ENCODE measurements around the gene MOSMO. TPM values are rescaled to one million over a fixed set of nuclear protein-coding genes. Genes with fewer than 3 reads are reported as not detected.
"Not testable (repeated sequence)": the region's sequence is repeated elsewhere in the genome, so short reads cannot be mapped to it uniquely, and the experiment has no call there.

MOSMO gene
- total and polyA plus RNA-seq, 2 experiments from 2014 or later = 2.7 to 11.7 TPM

GRCh38 chr16:22103441-22103840 lies 95.5 kb downstream of the MOSMO start:
- Histone ChIP-seq H3K27me3 (replicated peaks; ENCODE audit: insufficient read depth) (peaks cover 6% of the 10 kb centered on the region; the same call in 1 of the 2 replicates), H2AFZ (no peak overlapping the region), H3K27ac (no peak overlapping the region), H3K9ac (no peak overlapping the region), H3K9me2 (ENCODE audit: insufficient read depth) (no peaks in the 10 kb centered on the region), H3K36me3 (ENCODE audit: low read depth) (no peaks in the 10 kb centered on the region), H3K9me3 (ENCODE audit: low read depth) (no peaks in the 10 kb centered on the region), H3K4me2 (ENCODE audit: unreplicated experiment) (no peak overlapping the region), H3K79me2 (ENCODE audit: insufficient read depth) (no peaks in the 10 kb centered on the region), H3K4me1 (ENCODE audit: insufficient read depth) (no peaks in the 10 kb centered on the region; the same call in 1 of the 2 replicates), H3K4me3 (no peak overlapping the region), H3F3A (ENCODE audit: insufficient read depth) (no peaks in the 10 kb centered on the region), H4K20me1 (ENCODE audit: insufficient read depth) (no peaks in the 10 kb centered on the region)
- no peak for DNase-seq
- no peak for TF ChIP-seq EZH2phosphoT487 (IDR thresholded peaks at IDR 0.05; ENCODE audit: insufficient read depth, low read depth)
- no peak for TF ChIP-seq EZH2 (IDR thresholded peaks at IDR 0.05; ENCODE audit: insufficient read depth, poor library complexity, severe bottlenecking)
- in situ Hi-C loops (cut with MboI) = loop anchor here (5.0 kb wide), 1 partner anchor 106 kb away; no protein-coding TSS in a partner anchor
- WGBS, 2 experiments (ENCODE audit: low coverage in 1 of 2, low lambda C conversion rate in 2 of 2, missing lambda C conversion rate in 2 of 2) = 41 to 77% methylated on average over 1 of the region's 1 CpG

- Histone ChIP-seq H3K4me2 (ENCODE audit: unreplicated experiment) (no peak overlapping the region), H3K9me3 (ENCODE audit: low read depth) (no peaks in the 10 kb centered on the region), H3K36me3 (ENCODE audit: low read depth) (no peaks in the 10 kb centered on the region), H2AFZ (no peak overlapping the region), H3K9ac (no peak overlapping the region), H3K27me3 (replicated peaks; ENCODE audit: insufficient read depth) (peaks cover 29% of the 10 kb centered on the region), H3K27ac (no peak overlapping the region), H3K4me3 (no peak overlapping the region), H3K4me1 (ENCODE audit: insufficient read depth) (no peaks in the 10 kb centered on the region), H3K9me2 (ENCODE audit: insufficient read depth) (no peaks in the 10 kb centered on the region), H3F3A (ENCODE audit: insufficient read depth) (no peaks in the 10 kb centered on the region), H3K79me2 (ENCODE audit: insufficient read depth) (no peaks in the 10 kb centered on the region), H4K20me1 (ENCODE audit: insufficient read depth) (no peaks in the 10 kb centered on the region)
- no peak for TF ChIP-seq EZH2phosphoT487 (IDR thresholded peaks at IDR 0.05; ENCODE audit: insufficient read depth, low read depth)
- TF ChIP-seq EZH2 (IDR thresholded peaks at IDR 0.05; ENCODE audit: insufficient read depth, poor library complexity, severe bottlenecking) = no peak
- no peak for DNase-seq
- WGBS, 2 experiments (ENCODE audit: low coverage in 1 of 2, low lambda C conversion rate in 2 of 2, missing lambda C conversion rate in 2 of 2) = 17 to 22% methylated on average over 4 of the region's 4 CpGs
- in situ Hi-C loops (cut with MboI) = no loop called here
These were observed 101.5 kb downstream of the MOSMO start for GRCh38 chr16:22109258-22109898.

GRCh38 chr16:22111629-22112028 lies 103.7 kb downstream of the MOSMO start:
- in situ Hi-C loops (cut with MboI); DNase-seq: not testable (repeated sequence)
- 35 to 41% methylated on average over 5 of the region's 5 CpGs for WGBS, 2 experiments (ENCODE audit: low coverage in 1 of 2, low lambda C conversion rate in 2 of 2, missing lambda C conversion rate in 2 of 2)

GRCh38 chr16:22116095-22116700 lies 108.3 kb downstream of the MOSMO start:
- H3K9me2 ChIP-seq (ENCODE audit: insufficient read depth) = no peaks in the 10 kb centered on the region

More at GRCh38 chr16:22111629-22112028, 103.7 kb downstream of the MOSMO start:
- not testable (repeated sequence) for H3K9ac ChIP-seq; H3K4me2 ChIP-seq (ENCODE audit: unreplicated experiment); H3K4me1 ChIP-seq (ENCODE audit: insufficient read depth); H3K9me2 ChIP-seq (ENCODE audit: insufficient read depth); H3F3A ChIP-seq (ENCODE audit: insufficient read depth); H3K27ac ChIP-seq; H3K79me2 ChIP-seq (ENCODE audit: insufficient read depth); H3K9me3 ChIP-seq (ENCODE audit: low read depth); H4K20me1 ChIP-seq (ENCODE audit: insufficient read depth); H2AFZ ChIP-seq; H3K36me3 ChIP-seq (ENCODE audit: low read depth); H3K4me3 ChIP-seq
- H3K27me3 ChIP-seq (replicated peaks; ENCODE audit: insufficient read depth) = peaks cover 29% of the 10 kb centered on the region

More at GRCh38 chr16:22116095-22116700, 108.3 kb downstream of the MOSMO start:
- no peaks in the 10 kb centered on the region for H4K20me1 ChIP-seq (ENCODE audit: insufficient read depth)
- H3K79me2 ChIP-seq (ENCODE audit: insufficient read depth) = no peaks in the 10 kb centered on the region
- H3K9me3 ChIP-seq (ENCODE audit: low read depth) = no peaks in the 10 kb centered on the region
- H3K27ac ChIP-seq = no peak overlapping the region
- H3F3A ChIP-seq (ENCODE audit: insufficient read depth) = no peaks in the 10 kb centered on the region
- TF ChIP-seq EZH2 (IDR thresholded peaks at IDR 0.05; ENCODE audit: insufficient read depth, poor library complexity, severe bottlenecking) = no peak
- no peak for TF ChIP-seq EZH2phosphoT487 (IDR thresholded peaks at IDR 0.05; ENCODE audit: insufficient read depth, low read depth)
- in situ Hi-C loops (cut with MboI) = no loop called here
- DNase-seq = no peak
- no peaks in the 10 kb centered on the region for H3K36me3 ChIP-seq (ENCODE audit: low read depth)
- no peaks in the 10 kb centered on the region for H3K4me1 ChIP-seq (ENCODE audit: insufficient read depth)
- H2AFZ ChIP-seq = no peak overlapping the region
- H3K27me3 ChIP-seq (replicated peaks; ENCODE audit: insufficient read depth) = peaks cover 4% of the 10 kb centered on the region
- H3K9ac ChIP-seq = no peak overlapping the region
- no peak overlapping the region for H3K4me2 ChIP-seq (ENCODE audit: unreplicated experiment)
- 66 to 68% methylated on average over 2 of the region's 2 CpGs for WGBS, 2 experiments (ENCODE audit: low coverage in 1 of 2, low lambda C conversion rate in 2 of 2, missing lambda C conversion rate in 2 of 2)
- no peak overlapping the region for H3K4me3 ChIP-seq
